Activated naive CD8-positive, alpha-beta T cell (primary cell): Measurements from ENCODE around the gene DRD3.

Experiments used
- H3K27ac Mint-ChIP-seq: one replicate; pipeline ENCODE4 v1.8.0; 2021; ENCODE audit warnings: mixed read lengths
- H3K27me3 Mint-ChIP-seq: one replicate; pipeline ENCODE4 v1.8.0; 2021; ENCODE audit warnings: mixed read lengths
- H3K36me3 Mint-ChIP-seq: one replicate; pipeline ENCODE4 v1.8.0; 2021; ENCODE audit warnings: mixed read lengths
- H3K4me1 Mint-ChIP-seq: one replicate; pipeline ENCODE4 v1.8.0; 2021; ENCODE audit warnings: low read depth, mixed read lengths
- H3K4me3 Mint-ChIP-seq: one replicate; pipeline ENCODE4 v1.8.0; 2021; ENCODE audit warnings: mild to moderate bottlenecking, mixed read lengths
- H3K9me3 Mint-ChIP-seq: one replicate; pipeline ENCODE4 v1.8.0; 2021; ENCODE audit warnings: low read depth, mixed read lengths

The DRD3 gene

DNA sequence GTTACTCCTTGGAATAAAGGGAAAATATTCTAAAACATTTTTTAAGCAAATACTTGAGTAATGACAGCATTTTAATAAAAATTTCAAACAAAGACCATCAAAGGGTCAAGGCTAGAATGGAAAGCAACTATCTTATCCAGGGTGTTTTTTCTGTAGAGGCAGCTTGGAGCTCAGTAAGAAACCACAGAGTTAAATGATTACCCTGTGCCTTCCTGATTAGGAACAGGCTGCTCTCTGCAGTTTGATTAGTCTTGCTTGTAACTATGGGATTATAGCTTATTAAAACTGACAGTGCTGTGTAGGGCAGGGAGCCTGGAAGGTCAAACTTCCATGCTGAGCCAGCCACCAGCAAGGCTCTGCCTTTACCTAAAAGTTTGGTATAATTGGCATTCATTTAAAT is 89.2 kb downstream of the DRD3 start:
- H3K4me1 Mint-ChIP-seq: no peaks in the 10 kb centered on the region
- H3K27ac Mint-ChIP-seq: no peak overlapping the region
- peaks cover 24% of the 10 kb centered on the region for H3K36me3 Mint-ChIP-seq
- H3K4me3 Mint-ChIP-seq: no peak overlapping the region
- H3K9me3 Mint-ChIP-seq: no peaks in the 10 kb centered on the region
- no peaks in the 10 kb centered on the region for H3K27me3 Mint-ChIP-seq

DNA sequence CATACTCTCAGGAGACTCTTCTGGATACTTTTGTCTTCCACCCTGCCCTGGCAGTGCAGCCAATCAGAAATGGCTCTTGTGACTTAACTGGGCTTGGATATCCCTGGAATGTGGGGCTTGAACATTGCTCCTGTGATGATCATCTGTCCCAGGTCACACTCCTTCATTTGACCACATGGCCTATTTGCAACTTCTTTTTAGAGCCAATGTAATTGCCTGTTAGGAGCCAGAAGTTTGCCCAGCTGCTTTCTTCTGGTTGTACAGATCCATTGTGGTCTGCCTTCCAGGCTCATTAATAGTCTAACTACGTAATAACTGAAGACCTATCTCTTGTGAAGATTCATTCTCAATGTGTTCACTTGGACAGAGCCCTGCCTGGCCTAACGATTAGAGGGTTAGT is 92.5 kb downstream of the DRD3 start:
- Mint-ChIP-seq H3K27ac (no peak overlapping the region), H3K4me1 (no peaks in the 10 kb centered on the region), H3K4me3 (no peak overlapping the region), H3K9me3 (no peaks in the 10 kb centered on the region), H3K36me3 (peaks cover 32% of the 10 kb centered on the region), H3K27me3 (no peaks in the 10 kb centered on the region)

DNA sequence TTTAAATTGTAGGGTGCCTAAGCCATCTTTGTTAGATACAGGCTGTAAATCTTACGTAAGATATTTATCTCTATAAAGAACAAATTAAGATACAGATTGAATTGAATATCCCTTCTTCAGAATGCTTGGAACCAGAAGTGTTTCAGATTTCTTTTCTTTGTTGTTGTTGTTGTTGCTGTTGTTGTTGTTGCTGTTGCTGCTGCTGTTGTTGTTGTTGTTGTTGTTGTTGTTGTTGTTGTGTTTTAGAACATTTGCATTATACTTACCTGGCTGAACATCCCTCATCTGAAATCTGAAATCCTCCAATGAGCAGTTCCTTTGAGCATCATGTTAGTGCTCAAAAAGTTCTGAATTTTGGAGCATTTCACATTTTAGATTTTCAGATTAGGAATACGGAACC is 95.7 kb downstream of the DRD3 start:
- Mint-ChIP-seq H3K4me3 (no peak overlapping the region), H3K9me3 (no peaks in the 10 kb centered on the region), H3K36me3 (peaks cover 35% of the 10 kb centered on the region), H3K27ac (no peak overlapping the region), H3K27me3 (no peaks in the 10 kb centered on the region), H3K4me1 (no peaks in the 10 kb centered on the region)

DNA sequence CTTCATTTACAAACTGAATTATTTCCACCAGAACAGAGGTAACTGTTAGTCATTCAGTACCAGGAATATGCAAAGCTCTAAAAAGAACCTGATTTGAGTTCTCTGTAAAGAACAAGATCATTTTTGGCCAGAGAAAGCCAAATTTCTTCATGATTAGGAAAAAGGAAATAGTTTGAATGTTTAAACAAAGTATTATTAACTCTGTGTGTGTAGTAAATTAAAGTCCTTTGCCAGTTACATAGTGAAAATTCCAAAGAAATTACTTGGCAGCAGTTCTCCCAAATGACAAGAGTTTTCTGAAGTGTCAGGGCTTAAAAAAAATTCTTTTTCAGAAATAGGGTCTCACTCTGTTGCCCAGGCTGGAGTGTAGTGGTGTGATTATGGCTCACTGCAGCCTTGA is 97.8 kb downstream of the DRD3 start:
- H3K27ac Mint-ChIP-seq: no peak overlapping the region
- H3K36me3 Mint-ChIP-seq: peaks cover 28% of the 10 kb centered on the region
- H3K9me3 Mint-ChIP-seq: no peaks in the 10 kb centered on the region

DNA sequence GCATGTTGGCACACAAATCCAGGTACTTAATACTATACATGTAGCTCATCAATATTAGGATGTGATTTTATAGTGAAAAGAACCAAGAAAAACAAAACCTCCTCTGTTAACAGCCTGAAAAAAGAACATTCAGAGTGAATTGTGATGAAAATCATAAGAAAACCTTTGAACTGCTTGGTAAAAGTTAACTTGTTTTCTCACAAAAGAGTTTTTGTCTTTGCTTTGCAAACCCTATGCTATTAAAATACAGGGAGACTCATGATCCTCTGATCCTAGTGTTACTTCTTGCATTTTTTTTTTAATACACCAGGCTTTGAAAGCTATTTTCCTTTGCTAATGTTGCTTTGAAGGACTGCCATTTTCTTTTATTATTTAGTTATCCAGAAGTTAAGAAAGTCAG is 98.7 kb downstream of the DRD3 start:
- Mint-ChIP-seq H3K4me1 (no peaks in the 10 kb centered on the region), H3K4me3 (no peak overlapping the region), H3K27me3 (no peaks in the 10 kb centered on the region), H3K9me3 (no peaks in the 10 kb centered on the region), H3K36me3 (peaks cover 22% of the 10 kb centered on the region), H3K27ac (no peak overlapping the region)

More for the DNA sequence above, 97.8 kb downstream of the DRD3 start:
- Mint-ChIP-seq H3K4me3 (no peak overlapping the region), H3K4me1 (no peaks in the 10 kb centered on the region), H3K27me3 (no peaks in the 10 kb centered on the region)

DNA sequence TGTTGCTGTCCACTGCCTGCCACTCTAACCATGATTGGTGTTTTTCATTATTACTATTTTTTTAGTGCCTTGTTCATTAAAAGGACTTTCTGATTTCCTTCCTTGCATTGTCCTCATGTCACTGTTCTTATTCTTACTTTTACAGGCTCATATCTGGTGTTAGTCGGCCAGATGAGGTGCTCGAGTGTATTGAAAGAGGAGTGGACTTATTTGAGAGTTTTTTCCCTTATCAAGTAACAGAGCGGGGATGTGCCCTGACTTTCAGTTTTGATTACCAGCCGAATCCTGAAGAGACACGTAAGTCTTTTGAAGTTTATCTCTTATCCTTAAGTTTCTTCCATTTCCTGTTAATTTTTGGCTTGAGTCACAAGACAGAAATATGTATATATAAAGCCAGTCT is 99.1 kb downstream of the DRD3 start:
- H3K4me1 Mint-ChIP-seq: no peaks in the 10 kb centered on the region
- no peaks in the 10 kb centered on the region for H3K9me3 Mint-ChIP-seq
- H3K27me3 Mint-ChIP-seq: no peaks in the 10 kb centered on the region
- H3K27ac Mint-ChIP-seq: no peak overlapping the region
- H3K36me3 Mint-ChIP-seq: peaks cover 25% of the 10 kb centered on the region
- no peak overlapping the region for H3K4me3 Mint-ChIP-seq

DNA sequence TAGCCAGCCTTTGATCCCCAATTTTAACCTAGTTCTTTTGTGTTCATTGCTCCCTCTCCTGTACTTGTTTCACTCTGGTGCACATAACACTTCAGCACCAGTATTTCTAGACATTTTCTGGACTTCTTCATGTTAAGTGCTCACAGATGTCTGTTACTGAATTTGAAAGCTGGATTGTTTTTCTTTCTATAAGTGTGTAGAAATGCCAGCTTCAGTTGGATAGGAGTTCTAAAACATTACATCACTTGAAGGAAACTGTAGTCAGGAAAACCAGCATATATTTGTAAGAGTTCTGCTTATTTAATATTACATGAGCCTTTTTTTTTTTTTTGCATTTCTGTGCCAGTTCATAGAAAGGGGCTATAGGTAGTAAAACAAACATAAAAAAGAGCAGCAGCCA is 100.7 kb downstream of the DRD3 start:
- Mint-ChIP-seq H3K4me1 (no peaks in the 10 kb centered on the region), H3K9me3 (no peaks in the 10 kb centered on the region), H3K27me3 (no peaks in the 10 kb centered on the region), H3K4me3 (no peak overlapping the region), H3K27ac (no peak overlapping the region), H3K36me3 (peaks cover 25% of the 10 kb centered on the region)
